GM08714 (cell line): ENCODE data around the gene KDM4D.

Experiments used
- H3K4me3 ChIP-seq: fragments of 200-500 bp; sonication (Bioruptor generic); 2 replicates; pipeline ENCODE4 v1.5.1; 2014; ENCODE audit warnings: mild to moderate bottlenecking, low read length, inconsistent platforms
- ZNF274 ChIP-seq: IDR thresholded peaks from 2 replicates; pipeline ENCODE4 v1.6.1; 2012; ENCODE audit warnings: mild to moderate bottlenecking, low read depth, low read length

KDM4D gene

DNA sequence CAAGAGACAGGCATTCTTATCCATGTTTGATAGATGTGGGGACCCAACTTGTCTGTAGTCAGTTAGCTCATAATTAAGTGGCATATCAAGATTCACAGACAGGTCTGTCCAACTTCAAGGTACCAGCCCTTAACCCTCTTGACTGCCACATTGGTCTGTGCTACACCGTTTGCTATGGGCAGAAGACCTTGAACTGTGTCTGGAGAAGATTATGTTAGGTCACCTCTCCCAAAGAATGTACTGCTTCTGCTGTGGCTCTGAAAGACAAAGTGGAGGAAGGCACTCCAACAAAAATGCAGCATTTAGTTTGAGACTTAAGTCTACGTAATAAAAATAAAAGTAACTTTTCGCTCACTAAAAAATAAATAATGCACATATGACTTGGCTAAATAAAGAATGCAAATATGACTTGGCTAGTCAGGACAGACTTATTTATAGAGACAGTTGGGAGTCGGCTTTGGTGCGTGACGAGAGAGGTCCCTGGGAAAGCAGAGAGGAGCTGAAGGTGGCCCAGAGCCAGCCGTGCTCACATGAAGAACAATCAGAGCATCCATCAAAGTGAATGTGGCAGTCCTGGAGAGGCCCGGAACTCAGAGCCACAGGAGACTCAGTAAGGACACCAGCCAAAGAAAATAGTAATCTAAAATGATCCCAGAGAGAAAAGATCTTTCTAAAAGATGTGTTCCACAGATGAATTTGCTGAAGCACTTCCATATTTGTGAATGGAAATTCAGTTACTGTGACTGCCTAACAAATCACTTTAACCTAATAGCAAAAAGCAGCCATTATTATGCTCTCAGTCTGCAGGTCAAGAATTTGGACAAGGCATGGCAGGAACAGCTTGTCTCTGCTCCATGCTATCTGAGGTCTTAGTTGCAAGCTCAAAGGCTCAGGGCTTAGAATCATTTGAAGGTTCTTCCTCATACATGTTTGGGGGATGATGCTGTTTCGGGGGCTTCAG lies 35.1 kb upstream of the KDM4D start:
- TF ChIP-seq ZNF274: no peak
- H3K4me3 ChIP-seq: no peak overlapping the region

- no peak overlapping the region for H3K4me3 ChIP-seq
- TF ChIP-seq ZNF274: no peak
These were observed 34.2 kb upstream of the KDM4D start for GRCh38 chr11:94939346-94939745.

DNA sequence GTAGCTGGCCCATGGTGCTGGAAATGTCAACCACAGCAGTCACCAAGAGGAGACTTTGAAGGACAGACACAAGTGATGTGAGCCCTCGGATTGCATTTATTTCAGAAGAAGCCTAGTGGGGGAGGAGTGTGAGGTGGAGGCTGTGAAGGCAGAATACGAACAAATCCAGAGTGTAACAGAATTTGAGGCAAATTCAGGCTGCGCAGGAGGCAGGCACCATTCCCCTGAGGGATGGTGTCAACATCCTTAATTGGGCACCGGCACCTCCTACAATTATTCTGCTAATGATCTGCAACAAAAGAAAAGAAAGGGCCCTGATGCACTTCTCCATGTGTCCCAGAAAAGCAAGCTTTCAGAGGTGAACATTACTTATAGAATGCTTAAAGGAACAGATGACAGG lies 32.4 kb upstream of the KDM4D start:
- TF ChIP-seq ZNF274: no peak
- H3K4me3 ChIP-seq: no peak overlapping the region

DNA sequence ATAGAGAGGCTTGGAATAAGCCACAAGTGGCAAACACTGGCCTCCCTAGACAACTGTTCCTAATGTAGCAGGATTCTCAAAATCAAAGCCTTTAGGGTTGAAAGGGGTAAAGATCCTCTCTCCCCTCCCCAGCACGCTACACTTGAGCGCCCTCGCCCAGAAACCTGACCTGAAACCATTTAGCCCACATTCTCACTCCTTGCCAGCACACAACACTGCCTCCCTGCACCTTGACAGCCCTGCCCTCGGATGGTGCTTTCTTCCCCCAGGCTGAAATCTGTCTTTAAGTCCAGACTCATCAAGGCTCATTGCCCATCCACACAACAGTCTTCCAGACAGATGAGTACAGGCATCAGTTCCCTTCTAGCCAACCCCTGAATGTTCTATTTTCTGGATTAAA lies 26.7 kb upstream of the KDM4D start:
- no peak overlapping the region for H3K4me3 ChIP-seq
- no peak for TF ChIP-seq ZNF274

GRCh38 chr11:94948070-94948617 lies 25.4 kb upstream of the KDM4D start:
- no peak overlapping the region for H3K4me3 ChIP-seq
- no peak for TF ChIP-seq ZNF274

DNA sequence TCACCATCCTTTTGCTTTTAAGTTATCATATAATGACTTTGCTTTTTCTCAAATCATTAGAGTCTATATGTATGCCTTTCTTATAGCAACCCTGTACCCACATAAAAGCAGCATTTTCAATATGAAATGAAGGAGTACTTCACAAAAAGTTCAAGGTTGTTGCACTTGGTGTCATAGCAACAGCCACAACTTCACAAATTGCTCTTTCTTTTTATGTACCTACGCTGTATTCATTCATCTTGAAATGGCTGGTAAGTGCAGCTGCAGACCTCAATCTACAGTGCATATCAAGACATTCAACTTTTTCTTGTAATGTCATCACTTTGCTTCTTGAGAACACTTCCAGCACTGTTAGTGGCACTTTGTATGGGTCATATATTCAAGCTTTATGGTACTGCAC lies 18.8 kb upstream of the KDM4D start:
- TF ChIP-seq ZNF274: no peak

GRCh38 chr11:94956963-94957362 lies 16.5 kb upstream of the KDM4D start:
- no peak for TF ChIP-seq ZNF274
- H3K4me3 ChIP-seq: no peak overlapping the region

More for the DNA sequence above, 18.8 kb upstream of the KDM4D start:
- no peak overlapping the region for H3K4me3 ChIP-seq

DNA sequence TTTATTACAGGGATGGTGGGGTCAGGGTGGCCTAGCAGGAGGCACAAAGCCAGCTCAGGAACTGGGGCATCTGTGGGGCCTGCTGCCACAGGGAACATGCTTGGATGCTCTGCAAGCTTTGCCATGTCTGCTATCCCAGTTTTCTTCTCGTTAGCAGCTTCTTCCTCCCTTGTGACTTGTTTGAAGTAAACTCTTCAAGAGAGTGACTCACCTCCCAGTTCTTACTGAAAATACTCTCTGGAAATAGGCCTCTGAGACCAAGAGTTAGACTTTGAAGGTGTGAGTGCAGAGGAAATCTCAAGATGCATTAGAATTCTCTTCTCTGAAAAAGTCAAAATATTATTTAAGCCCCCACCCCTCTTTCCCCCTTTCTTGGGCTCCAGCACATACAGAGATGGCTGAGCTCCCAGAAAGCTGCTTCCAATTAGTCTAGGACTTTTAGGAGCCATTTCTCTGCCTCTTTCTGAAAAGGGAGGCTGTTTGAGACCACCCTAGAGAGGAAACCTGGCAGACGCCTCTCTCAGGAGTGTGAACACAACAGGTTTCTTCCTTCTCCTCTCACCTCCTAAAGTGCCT lies 15.3 kb upstream of the KDM4D start:
- no peak for TF ChIP-seq ZNF274
- H3K4me3 ChIP-seq: no peak overlapping the region

GRCh38 chr11:94959179-94959578 lies 14.3 kb upstream of the KDM4D start:
- H3K4me3 ChIP-seq: no peak overlapping the region

GRCh38 chr11:94960488-94960887 lies 13.0 kb upstream of the KDM4D start:
- H3K4me3 ChIP-seq: no peak overlapping the region
- TF ChIP-seq ZNF274: no peak

More at GRCh38 chr11:94959179-94959578, 14.3 kb upstream of the KDM4D start:
- TF ChIP-seq ZNF274: no peak

GRCh38 chr11:94961255-94961654 lies 12.3 kb upstream of the KDM4D start:
- H3K4me3 ChIP-seq: no peak overlapping the region
- no peak for TF ChIP-seq ZNF274

GRCh38 chr11:94964934-94965333 lies 8.6 kb upstream of the KDM4D start:
- TF ChIP-seq ZNF274: no peak
- H3K4me3 ChIP-seq: no peak overlapping the region

DNA sequence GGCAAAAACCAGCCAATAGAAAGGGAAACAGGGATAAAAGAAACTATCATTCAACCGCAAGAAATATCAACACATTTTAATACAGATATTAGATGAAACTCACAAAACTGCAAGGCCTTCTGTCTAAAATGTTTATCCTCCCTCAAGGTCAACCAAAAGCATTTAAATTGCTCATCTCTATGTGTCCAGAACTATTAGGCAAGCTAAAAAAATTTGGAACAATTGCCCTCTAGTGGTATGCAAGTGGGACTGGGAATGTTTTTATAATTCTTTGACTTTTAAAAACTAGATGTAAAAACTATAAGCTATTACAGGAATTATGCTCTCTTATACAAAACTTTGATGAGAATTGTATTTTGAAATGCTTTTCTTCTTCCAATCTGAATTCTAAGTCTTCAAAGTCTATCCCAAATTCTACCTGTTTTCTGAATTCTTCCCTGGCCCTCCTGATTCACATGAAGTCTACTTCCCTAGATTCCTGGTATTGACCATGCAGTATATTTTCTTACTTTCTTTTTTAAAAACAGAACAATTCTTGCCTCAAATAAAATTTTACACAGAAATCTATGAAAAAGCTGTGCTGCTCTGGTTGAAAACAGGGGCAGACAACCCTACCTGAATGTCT lies 5.1 kb upstream of the KDM4D start:
- H3K4me3 ChIP-seq: no peak overlapping the region
- TF ChIP-seq ZNF274: no peak

GRCh38 chr11:94972700-94973098 lies 810 bp upstream of the KDM4D start:
- TF ChIP-seq ZNF274: no peak
- H3K4me3 ChIP-seq: peak overlapping the region; percentile 91

DNA sequence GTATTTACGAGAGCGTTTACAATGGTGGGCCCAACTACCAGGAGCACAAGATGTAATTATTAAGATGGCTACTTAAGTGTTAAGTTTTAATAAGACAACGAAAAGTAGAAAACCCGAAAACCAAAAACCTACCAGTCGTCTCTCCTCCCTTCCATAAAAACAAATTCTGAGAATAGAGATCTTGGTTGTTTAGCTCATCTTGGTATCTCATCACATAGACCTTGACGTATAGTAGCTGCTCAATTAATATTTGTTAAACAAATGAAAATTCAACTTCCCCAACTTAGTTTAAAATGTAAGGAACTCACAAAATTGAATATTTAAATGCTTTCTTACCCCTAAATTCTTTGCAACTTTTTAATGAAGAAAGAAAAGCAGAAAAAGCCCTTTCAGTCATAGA lies 669 bp downstream of the KDM4D start:
- no peak for TF ChIP-seq ZNF274
- H3K4me3 ChIP-seq: peak overlapping the region; percentile 91; the same call in 1 of the 2 replicates

DNA sequence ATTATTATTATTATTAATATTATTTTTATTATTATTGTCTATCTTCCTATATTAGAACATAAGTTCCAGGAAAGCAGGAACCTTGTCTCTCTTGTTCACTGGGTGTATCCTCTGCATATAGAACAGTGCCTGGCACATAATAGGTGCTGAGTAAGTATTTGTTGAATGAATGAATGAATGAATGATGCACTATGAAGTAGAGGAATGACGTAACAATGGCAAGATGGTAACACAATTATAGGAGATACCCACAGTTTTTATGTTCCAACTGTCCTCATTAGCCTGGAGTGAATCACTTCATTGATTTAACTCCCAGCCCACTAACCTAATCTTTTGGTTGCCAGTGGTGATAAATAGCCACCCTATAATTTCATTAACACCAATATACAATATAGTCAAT lies 2.1 kb downstream of the KDM4D start:
- TF ChIP-seq ZNF274: no peak
- H3K4me3 ChIP-seq: no peak overlapping the region
